Fibroblast of peridontal ligament (primary cell): ENCODE data around the gene C6orf58.
A peak's percentile ranks its signal among the peaks of the same experiment; 100 is the strongest.
"Not testable (repeated sequence)": the region's sequence is repeated elsewhere in the genome, so short reads cannot be mapped to it uniquely, and the experiment has no call there.

Experiments
- DNase-seq: peaks from one replicate; pipeline ENCODE4 v3.0.0-alpha.2; 2010; ENCODE audit errors: extremely low read depth

The C6orf58 gene

GRCh38 chr6:127590344-127590743 is 13.4 kb downstream of the C6orf58 start:
- DNase-seq: no peak

- DNase-seq: no peak
Observed at GRCh38 chr6:127592964-127593363, 16.0 kb downstream of the C6orf58 start.

GRCh38 chr6:127593456-127593855 is 16.5 kb downstream of the C6orf58 start:
- not testable (repeated sequence) for DNase-seq

- peak; percentile 68 for DNase-seq
Observed at GRCh38 chr6:127606131-127606562, 29.2 kb downstream of the C6orf58 start.

GRCh38 chr6:127608554-127609270 is 31.7 kb downstream of the C6orf58 start:
- no peak for DNase-seq

- DNase-seq: peak; percentile 56
Observed at GRCh38 chr6:127618729-127619128, 41.8 kb downstream of the C6orf58 start.

GRCh38 chr6:127630800-127631199 is 53.8 kb downstream of the C6orf58 start:
- no peak for DNase-seq

GRCh38 chr6:127634178-127634577 is 57.2 kb downstream of the C6orf58 start:
- peak; percentile 23 for DNase-seq

GRCh38 chr6:127635091-127635490 is 58.1 kb downstream of the C6orf58 start:
- DNase-seq: no peak

GRCh38 chr6:127637830-127638409 is 60.9 kb downstream of the C6orf58 start:
- peak; percentile 73 for DNase-seq
